HEK293T (cell line): Measurements from ENCODE around the gene RHOXF1.

Experiments used
- ARNT ChIP-seq: fragments of 450-650 bp; IDR thresholded peaks from 2 replicates; pipeline ENCODE4 v1.6.1; 2017; ENCODE audit warnings: mild to moderate bottlenecking
- BHLHE40 ChIP-seq: fragments of 450-650 bp; IDR thresholded peaks from 2 replicates; pipeline ENCODE4 v1.6.1; 2016; ENCODE audit warnings: mild to moderate bottlenecking, moderate library complexity, borderline replicate concordance
- FOXM1 ChIP-seq: fragments of 450-650 bp; IDR thresholded peaks from 2 replicates; pipeline ENCODE4 v1.6.1; 2017; ENCODE audit warnings: mild to moderate bottlenecking, borderline replicate concordance
- SUZ12 ChIP-seq: fragments of 450-650 bp; IDR thresholded peaks from 2 replicates; pipeline ENCODE4 v1.6.1; 2016; ENCODE audit warnings: mild to moderate bottlenecking
- ZNF384 ChIP-seq: fragments of 450-650 bp; IDR thresholded peaks from 2 replicates; pipeline ENCODE4 v1.6.1; 2016
- TF ChIP-seq, protein P1 (sequence below): fragments of 450-650 bp; IDR thresholded peaks from 2 replicates; pipeline ENCODE4 v1.6.1; 2016

GRCh38 chrX:120120223-120120622 lies 4.5 kb upstream of the RHOXF1 start:
- TF ChIP-seq BHLHE40 (no peak), SUZ12 (no peak), ARNT (no peak), FOXM1 (no peak), ZNF384 (no peak)
- TF ChIP-seq, protein P1, sequence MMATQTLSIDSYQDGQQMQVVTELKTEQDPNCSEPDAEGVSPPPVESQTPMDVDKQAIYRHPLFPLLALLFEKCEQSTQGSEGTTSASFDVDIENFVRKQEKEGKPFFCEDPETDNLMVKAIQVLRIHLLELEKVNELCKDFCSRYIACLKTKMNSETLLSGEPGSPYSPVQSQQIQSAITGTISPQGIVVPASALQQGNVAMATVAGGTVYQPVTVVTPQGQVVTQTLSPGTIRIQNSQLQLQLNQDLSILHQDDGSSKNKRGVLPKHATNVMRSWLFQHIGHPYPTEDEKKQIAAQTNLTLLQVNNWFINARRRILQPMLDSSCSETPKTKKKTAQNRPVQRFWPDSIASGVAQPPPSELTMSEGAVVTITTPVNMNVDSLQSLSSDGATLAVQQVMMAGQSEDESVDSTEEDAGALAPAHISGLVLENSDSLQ: no peak
